ENCODE results near the gene KLHL7.

- TF ChIP-seq, protein P1, sequence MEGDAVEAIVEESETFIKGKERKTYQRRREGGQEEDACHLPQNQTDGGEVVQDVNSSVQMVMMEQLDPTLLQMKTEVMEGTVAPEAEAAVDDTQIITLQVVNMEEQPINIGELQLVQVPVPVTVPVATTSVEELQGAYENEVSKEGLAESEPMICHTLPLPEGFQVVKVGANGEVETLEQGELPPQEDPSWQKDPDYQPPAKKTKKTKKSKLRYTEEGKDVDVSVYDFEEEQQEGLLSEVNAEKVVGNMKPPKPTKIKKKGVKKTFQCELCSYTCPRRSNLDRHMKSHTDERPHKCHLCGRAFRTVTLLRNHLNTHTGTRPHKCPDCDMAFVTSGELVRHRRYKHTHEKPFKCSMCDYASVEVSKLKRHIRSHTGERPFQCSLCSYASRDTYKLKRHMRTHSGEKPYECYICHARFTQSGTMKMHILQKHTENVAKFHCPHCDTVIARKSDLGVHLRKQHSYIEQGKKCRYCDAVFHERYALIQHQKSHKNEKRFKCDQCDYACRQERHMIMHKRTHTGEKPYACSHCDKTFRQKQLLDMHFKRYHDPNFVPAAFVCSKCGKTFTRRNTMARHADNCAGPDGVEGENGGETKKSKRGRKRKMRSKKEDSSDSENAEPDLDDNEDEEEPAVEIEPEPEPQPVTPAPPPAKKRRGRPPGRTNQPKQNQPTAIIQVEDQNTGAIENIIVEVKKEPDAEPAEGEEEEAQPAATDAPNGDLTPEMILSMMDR (IDR thresholded peaks at IDR 0.05; ENCODE audit: borderline replicate concordance, extremely low read depth, low read length, poor library complexity, severe bottlenecking): no peak
- TF ChIP-seq EZH2 (IDR thresholded peaks at IDR 0.05; ENCODE audit: borderline replicate concordance, low read depth, low read length, severe bottlenecking): no peak
These were observed 12.3 kb downstream of the KLHL7 start for GRCh38 chr7:23117841-23118240.

Data from DND-41 (cell line).